K562 (cell line): ENCODE results near the gene ZP1. TPM values are rescaled to one million over a fixed set of nuclear protein-coding genes. Genes with fewer than 3 reads are reported as not detected.

Experiments
- BRF1 ChIP-seq: IDR thresholded peaks from 3 replicates; pipeline ENCODE4 v1.6.1; 2011; ENCODE audit warnings: borderline replicate concordance, mild to moderate bottlenecking; ENCODE audit not compliant: insufficient read length; ENCODE audit errors: extremely low read depth
- C11orf30 ChIP-seq: fragments of 450-650 bp; IDR thresholded peaks from 2 replicates; pipeline ENCODE4 v1.6.1; 2016; ENCODE audit warnings: low read depth, mild to moderate bottlenecking
- CHD1 ChIP-seq: fragments of 200-600 bp; sonication (generic); IDR thresholded peaks from one replicate; pipeline ENCODE4 v1.6.1; 2012; ENCODE audit warnings: mild to moderate bottlenecking, moderate library complexity, low read length, inconsistent platforms
- ETV5 ChIP-seq: sonication (generic); formaldehyde crosslinking; IDR thresholded peaks from 2 replicates; pipeline ENCODE4 v1.4.0; 2020; ENCODE audit warnings: low read depth, mild to moderate bottlenecking, missing genetic modification reagents
- JUN ChIP-seq, 2 experiments: sonication (generic) in 1 of 2; formaldehyde crosslinking in 1 of 2; IDR thresholded peaks; 2 replicates each; pipeline versions ENCODE4 v1.6.1 to v1.8.0; 2012 to 2022; ENCODE audit warnings: borderline replicate concordance in 2 of 2, mild to moderate bottlenecking in 2 of 2, improper control_type of control experiment in 1 of 2, low read depth in 1 of 2, low read length in 1 of 2, missing genetic modification reagents in 1 of 2
- MAFG ChIP-seq: fragments of 450-650 bp; conservative IDR thresholded peaks from 2 replicates; pipeline ENCODE4 v1.6.1; 2016; ENCODE audit warnings: missing genetic modification characterization, missing compliant biosample characterization
- MAFK ChIP-seq: IDR thresholded peaks from 2 replicates; pipeline ENCODE4 v1.6.1; 2011; ENCODE audit warnings: low read length, improper control_type of control experiment
- NCOA1 ChIP-seq: fragments of 450-650 bp; IDR thresholded peaks from 2 replicates; pipeline ENCODE4 v1.6.1; 2016; ENCODE audit warnings: low read depth
- polyA plus RNA-seq, 8 experiments: library from polyadenylated mRNA; depleted of rRNA in 4 of 8; stranded (reverse) in 5 of 8; unstranded in 3 of 8; fragments of >200 nt; fragmentation: Nextera tagmentation in 2 of 8; fragmentation: Illumina TruSeq in 1 of 8; extraction: Ambion mirVana in 2 of 8; extraction: Trizol in 1 of 8; gene quantifications; 2 replicates each; pipeline versions ENCODE4 v1.2.1 to v1.2.3, GENCODE V29; 2011 to 2014; ENCODE audit warnings: inconsistent platforms in 1 of 8, missing spikeins in 1 of 8
- total RNA-seq, 7 experiments: library from RNA; depleted of rRNA in 6 of 7; stranded (reverse); fragments of >200 nt in 6 of 7; fragmentation: Illumina TruSeq in 2 of 7; extraction: Trizol in 2 of 7; gene quantifications; 2 replicates each; pipeline versions ENCODE4 v1.2.1 to v1.2.3, GENCODE V29; 2011 to 2021; ENCODE audit warnings: low replicate concordance in 1 of 7
- TF ChIP-seq, protein P1 (sequence below): fragments of 450-650 bp; IDR thresholded peaks from 2 replicates; pipeline ENCODE4 v1.6.1; 2016; ENCODE audit warnings: low read depth
- TF ChIP-seq, protein P2 (sequence below): fragments of 250-450 bp; sonication (Bioruptor Pico); IDR thresholded peaks from 2 replicates; pipeline ENCODE4 v1.8.0; 2021; ENCODE audit warnings: mild to moderate bottlenecking, moderate library complexity
- TF ChIP-seq, protein P3 (sequence below): sonication (generic); formaldehyde crosslinking; IDR thresholded peaks from 2 replicates; pipeline ENCODE4 v1.8.0; 2023; ENCODE audit warnings: mild to moderate bottlenecking, missing genetic modification reagents

The ZP1 gene
- total and polyA plus RNA-seq, 9 of the 15 experiments (the other 6 are each of a cell fraction or from before 2014, with no cell fraction given), result 0.11 to 0.15 TPM; not detected in 7

DNA sequence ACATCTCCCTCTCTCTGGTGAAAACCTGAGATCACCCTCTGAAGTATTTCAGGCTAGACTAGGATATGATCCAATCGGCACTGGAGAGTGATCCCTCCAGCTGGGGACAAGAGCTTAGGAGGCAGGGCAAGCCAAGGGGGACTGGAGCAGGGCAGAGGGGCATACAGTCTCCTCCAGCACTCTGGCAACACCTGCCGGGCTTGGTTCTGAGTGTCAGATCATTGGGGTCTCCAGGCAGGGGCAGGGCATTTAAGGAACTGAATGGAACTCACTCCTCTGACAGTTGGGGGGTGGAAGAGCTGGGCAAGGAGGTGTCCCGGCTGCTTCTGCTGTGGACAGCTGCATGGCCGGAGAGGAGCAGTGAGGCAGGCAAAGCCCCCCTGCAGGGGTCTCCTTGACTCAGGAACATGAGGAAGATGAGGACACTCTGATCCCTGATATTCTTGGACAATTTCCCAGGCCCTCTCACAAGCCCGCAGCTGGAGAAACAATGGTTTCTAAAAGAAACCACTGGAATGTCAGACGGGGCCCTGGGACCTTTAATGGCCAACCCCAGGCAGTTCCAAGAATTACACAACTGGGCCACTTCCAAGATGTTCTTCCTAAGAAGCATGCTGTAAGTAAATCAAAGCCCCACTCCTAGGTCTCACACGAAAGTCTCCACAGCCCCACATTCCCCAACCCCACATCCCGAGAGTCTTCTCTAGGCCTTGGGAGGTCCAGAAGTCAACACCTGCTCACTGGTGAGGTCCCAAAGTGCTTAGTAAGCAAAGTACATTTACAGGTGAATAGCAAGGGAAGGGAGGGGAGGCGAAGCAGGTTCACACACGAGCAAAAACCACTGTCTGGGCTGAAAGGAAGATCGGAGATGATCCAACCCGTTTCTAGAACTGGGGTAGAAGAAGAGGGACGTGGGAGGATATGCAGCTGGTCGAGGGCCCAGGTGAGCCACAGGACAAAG, 26.6 kb upstream of the ZP1 start (continued):
- TF ChIP-seq, protein P1, sequence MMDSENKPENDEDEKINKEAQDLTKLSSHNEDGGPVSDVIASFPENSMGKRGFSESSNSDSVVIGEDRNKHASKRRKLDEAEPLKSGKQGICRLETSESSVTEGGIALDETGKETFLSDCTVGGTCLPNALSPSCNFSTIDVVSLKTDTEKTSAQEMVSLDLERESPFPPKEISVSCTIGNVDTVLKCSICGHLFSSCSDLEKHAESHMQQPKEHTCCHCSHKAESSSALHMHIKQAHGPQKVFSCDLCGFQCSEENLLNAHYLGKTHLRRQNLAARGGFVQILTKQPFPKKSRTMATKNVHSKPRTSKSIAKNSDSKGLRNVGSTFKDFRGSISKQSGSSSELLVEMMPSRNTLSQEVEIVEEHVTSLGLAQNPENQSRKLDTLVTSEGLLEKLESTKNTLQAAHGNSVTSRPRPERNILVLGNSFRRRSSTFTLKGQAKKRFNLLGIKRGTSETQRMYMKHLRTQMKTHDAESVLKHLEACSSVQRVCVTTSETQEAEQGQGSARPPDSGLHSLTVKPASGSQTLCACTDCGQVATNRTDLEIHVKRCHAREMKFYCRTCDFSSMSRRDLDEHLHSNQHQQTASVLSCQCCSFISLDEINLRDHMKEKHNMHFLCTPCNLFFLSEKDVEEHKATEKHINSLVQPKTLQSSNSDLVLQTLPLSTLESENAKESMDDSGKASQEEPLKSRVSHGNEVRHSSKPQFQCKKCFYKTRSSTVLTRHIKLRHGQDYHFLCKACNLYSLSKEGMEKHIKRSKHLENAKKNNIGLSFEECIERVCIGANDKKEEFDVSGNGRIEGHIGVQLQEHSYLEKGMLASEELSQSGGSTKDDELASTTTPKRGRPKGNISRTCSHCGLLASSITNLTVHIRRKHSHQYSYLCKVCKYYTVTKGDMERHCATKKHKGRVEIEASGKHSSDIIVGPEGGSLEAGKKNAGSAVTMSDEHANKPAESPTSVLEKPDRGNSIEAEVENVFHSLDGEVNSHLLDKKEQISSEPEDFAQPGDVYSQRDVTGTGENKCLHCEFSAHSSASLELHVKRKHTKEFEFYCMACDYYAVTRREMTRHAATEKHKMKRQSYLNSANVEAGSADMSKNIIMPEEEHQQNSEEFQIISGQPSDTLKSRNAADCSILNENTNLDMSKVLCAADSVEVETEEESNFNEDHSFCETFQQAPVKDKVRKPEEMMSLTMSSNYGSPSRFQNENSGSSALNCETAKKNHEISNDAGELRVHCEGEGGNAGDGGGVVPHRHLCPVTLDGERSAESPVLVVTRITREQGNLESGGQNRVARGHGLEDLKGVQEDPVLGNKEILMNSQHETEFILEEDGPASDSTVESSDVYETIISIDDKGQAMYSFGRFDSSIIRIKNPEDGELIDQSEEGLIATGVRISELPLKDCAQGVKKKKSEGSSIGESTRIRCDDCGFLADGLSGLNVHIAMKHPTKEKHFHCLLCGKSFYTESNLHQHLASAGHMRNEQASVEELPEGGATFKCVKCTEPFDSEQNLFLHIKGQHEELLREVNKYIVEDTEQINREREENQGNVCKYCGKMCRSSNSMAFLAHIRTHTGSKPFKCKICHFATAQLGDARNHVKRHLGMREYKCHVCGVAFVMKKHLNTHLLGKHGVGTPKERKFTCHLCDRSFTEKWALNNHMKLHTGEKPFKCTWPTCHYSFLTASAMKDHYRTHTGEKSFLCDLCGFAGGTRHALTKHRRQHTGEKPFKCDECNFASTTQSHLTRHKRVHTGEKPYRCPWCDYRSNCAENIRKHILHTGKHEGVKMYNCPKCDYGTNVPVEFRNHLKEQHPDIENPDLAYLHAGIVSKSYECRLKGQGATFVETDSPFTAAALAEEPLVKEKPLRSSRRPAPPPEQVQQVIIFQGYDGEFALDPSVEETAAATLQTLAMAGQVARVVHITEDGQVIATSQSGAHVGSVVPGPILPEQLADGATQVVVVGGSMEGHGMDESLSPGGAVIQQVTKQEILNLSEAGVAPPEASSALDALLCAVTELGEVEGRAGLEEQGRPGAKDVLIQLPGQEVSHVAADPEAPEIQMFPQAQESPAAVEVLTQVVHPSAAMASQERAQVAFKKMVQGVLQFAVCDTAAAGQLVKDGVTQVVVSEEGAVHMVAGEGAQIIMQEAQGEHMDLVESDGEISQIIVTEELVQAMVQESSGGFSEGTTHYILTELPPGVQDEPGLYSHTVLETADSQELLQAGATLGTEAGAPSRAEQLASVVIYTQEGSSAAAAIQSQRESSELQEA, result no peak
- TF ChIP-seq, protein P2, sequence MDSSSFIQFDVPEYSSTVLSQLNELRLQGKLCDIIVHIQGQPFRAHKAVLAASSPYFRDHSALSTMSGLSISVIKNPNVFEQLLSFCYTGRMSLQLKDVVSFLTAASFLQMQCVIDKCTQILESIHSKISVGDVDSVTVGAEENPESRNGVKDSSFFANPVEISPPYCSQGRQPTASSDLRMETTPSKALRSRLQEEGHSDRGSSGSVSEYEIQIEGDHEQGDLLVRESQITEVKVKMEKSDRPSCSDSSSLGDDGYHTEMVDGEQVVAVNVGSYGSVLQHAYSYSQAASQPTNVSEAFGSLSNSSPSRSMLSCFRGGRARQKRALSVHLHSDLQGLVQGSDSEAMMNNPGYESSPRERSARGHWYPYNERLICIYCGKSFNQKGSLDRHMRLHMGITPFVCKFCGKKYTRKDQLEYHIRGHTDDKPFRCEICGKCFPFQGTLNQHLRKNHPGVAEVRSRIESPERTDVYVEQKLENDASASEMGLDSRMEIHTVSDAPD (CRISPR knock-in tag), result no peak
- TF ChIP-seq, protein P3, sequence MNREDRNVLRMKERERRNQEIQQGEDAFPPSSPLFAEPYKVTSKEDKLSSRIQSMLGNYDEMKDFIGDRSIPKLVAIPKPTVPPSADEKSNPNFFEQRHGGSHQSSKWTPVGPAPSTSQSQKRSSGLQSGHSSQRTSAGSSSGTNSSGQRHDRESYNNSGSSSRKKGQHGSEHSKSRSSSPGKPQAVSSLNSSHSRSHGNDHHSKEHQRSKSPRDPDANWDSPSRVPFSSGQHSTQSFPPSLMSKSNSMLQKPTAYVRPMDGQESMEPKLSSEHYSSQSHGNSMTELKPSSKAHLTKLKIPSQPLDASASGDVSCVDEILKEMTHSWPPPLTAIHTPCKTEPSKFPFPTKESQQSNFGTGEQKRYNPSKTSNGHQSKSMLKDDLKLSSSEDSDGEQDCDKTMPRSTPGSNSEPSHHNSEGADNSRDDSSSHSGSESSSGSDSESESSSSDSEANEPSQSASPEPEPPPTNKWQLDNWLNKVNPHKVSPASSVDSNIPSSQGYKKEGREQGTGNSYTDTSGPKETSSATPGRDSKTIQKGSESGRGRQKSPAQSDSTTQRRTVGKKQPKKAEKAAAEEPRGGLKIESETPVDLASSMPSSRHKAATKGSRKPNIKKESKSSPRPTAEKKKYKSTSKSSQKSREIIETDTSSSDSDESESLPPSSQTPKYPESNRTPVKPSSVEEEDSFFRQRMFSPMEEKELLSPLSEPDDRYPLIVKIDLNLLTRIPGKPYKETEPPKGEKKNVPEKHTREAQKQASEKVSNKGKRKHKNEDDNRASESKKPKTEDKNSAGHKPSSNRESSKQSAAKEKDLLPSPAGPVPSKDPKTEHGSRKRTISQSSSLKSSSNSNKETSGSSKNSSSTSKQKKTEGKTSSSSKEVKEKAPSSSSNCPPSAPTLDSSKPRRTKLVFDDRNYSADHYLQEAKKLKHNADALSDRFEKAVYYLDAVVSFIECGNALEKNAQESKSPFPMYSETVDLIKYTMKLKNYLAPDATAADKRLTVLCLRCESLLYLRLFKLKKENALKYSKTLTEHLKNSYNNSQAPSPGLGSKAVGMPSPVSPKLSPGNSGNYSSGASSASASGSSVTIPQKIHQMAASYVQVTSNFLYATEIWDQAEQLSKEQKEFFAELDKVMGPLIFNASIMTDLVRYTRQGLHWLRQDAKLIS (CRISPR knock-in tag), result no peak
- TF ChIP-seq C11orf30 (peak; percentile 83), NCOA1 (no peak), BRF1 (no peak), MAFK (peak; percentile 64), JUN (IDR thresholded peaks at IDR 0.05; ENCODE audit: borderline replicate concordance, low read depth, low read length) (no peak), JUN (CRISPR knock-in tag; IDR thresholded peaks at IDR 0.05; ENCODE audit: borderline replicate concordance) (no peak), MAFG (0 out of 2 replicates have a peak, but pooled peaks have one; percentile 49), CHD1 (no peak), ETV5 (CRISPR knock-in tag) (no peak)
